Measurements from ENCODE around the gene NEAT1.

The NEAT1 gene

DNA sequence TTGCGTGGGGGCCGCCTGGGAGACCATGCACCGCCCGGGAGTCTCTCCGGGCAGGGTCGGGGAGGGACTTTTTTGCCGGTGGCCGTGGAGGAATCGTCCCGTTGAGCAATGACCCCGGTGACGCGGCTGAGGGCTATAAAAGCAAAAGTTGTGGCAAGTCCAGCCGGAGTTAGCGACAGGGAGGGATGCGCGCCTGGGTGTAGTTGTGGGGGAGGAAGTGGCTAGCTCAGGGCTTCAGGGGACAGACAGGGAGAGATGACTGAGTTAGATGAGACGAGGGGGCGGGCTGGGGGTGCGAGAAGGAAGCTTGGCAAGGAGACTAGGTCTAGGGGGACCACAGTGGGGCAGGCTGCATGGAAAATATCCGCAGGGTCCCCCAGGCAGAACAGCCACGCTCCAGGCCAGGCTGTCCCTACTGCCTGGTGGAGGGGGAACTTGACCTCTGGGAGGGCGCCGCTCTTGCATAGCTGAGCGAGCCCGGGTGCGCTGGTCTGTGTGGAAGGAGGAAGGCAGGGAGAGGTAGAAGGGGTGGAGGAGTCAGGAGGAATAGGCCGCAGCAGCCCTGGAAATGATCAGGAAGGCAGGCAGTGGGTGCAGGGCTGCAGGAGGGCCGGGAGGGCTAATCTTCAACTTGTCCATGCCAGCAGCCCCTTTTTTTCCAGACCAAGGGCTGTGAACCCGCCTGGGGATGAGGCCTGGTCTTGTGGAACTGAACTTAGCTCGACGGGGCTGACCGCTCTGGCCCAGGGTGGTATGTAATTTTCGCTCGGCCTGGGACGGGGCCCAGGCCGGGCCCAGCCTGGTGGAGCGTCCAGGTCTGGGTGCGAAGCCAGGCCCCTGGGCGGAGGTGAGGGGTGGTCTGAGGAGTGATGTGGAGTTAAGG, at the start of gene NEAT1:
TSS of gene NEAT1 (plus strand) at position 166 of the 883 bp plus-strand sequence.
- DNase-seq: peak; percentile 96

DNA sequence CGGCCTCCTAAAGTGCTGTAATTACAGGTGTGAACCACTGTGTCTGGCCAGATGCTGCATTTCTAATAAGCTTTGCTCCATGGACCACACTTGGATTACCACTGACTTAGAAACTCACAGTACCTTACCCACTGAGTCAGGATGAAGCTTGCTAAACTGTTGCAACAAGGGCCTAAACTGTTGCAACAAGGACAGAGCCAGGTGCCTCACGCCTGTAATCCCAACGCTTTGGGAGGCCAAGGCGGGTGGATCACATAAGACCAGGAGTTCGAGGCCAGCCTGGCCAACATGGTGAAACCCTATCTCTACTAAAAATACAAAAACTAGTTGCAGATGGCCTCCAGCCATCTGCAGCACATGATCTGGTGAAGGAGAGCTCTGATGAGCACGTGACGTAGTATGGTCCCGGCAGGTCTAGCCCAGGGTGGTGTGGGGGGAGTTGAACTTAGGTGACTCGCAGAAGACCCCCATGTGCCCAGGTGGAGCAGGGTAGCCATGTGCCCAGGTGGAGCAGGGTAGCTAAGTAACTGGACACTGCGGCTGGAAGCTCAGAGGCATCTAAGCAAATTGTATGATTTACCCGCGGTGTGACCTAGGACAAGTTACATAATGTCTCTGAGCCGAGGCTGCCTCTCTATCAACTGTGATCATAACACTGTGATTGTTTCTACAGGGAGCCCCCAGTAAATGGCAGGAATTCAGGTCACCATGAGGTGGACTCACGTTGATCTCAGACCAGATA, 48.6 kb upstream of the NEAT1 start:
- DNase-seq: no peak

DNA sequence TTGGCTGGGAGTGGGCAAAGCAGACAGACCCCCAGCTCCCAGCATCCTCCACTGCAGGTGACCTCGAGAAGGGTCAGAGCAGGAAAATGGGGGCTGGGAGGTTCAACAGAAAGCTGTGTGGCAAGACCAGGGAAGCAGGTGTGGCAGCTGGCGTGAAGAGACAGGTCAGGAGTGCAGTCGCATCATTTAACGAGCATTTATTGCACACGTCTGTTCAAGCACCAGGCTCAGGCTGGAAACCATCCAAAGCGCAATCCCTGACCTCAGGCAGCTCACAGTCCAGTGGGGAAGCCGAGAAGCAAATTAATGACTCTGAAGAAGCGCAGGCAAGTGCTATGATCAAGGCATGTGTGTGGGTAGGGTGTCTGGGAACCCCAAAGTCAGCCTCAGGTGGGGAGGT, 47.6 kb upstream of the NEAT1 start:
- DNase-seq: no peak

DNA sequence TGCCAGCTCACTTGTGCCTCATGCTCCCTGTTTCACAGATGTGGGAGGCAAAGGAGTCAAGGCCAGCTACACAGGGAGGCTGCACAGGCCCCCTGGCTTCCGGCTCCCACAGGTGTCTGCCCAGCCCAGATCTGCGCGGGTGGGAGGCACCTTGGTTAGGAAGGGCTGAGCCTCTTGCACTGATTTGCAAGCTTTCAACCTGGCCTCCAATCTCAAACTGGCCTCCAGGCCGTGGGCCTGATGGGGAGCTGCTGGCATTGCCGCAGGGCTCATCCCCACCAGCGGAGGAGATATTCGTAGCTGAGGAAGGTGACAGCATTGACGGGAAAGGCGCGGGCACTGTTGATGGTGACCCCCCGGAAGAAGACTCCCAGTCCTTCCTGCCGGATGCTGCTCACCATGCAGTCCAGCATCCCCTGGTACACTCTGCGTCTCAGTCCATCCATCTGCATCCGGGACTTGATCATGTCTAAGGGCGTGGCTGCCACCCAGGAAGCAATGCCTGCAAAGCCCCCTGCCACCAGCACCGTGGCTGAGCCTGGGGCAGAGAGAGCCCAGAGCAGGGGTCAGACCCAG, 46.4 kb upstream of the NEAT1 start:
- DNase-seq: no peak

DNA sequence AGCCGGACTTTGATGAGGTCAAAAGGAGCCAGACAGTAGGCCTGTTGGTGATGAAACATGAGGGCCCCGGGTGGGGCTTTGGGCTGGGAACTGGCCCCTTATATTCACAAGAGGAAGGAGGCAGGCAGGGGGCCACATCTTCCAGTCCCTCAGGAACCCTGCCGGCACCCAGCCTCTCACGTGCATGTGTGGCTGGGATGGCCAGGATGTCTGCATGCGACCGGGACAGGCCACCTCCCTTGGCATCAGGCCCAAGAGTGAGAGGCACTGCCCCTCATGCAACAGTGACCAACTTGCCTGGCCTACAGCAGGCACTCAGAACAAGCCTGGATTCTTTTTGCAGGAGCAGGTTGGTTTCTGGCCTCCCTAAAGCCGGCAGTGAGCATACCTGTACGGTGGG, 45.6 kb upstream of the NEAT1 start:
- no peak for DNase-seq

DNA sequence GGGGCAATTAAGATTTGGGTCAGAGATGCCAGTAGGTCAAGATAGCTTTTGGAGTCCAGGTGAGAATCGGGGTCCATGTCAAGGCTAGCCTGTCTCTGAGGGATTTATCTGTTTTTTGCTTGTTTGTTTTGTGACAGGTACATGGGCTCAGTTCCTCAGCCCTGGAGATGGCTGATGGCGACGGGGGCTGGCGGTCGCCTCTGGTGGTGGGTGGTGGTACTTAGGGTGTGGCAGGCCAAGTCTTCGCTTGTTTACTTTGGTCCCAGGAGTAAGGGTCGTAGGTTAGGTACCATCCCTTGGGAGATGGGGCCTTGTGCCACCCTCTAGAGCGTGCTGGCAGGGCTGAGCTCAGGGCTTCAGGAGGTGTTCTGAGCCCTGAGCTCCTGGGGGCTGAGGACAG, 44.8 kb upstream of the NEAT1 start:
- DNase-seq: no peak

DNA sequence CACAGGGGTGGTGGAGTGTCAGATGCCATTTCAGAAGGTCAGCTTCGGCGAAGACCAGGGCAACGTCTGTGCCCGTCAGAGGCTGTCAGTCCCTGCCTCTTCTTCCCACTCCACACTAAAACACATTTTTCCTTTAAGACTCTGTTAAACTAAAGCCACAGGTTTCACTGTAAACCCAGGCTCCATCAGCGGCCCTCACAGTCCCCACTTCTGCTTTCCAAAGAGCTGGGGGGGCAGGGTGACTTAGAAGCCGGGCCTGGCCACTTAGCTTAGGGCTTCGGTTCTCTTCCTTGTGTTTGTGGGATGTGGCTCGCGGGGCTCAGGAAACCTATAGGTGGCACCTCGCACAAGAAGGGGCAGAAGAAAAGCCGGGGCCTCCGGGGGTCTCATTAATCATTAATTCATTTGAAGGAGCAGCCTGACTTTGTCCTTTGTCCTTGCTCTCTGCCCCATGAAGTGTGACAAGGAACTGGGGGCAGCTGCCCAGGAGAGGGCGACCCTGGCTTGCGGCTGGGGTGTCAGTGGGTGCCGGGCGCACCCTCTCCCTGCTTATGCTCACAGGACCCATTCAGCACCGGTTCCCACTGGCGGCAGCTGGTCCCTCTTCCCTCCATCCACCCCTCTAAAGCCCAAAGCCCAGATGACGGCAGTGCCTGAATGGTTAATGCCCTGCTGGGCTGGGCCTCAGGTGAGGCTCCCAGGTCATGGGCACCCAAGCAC, 44.2 kb upstream of the NEAT1 start:
- no peak for DNase-seq

DNA sequence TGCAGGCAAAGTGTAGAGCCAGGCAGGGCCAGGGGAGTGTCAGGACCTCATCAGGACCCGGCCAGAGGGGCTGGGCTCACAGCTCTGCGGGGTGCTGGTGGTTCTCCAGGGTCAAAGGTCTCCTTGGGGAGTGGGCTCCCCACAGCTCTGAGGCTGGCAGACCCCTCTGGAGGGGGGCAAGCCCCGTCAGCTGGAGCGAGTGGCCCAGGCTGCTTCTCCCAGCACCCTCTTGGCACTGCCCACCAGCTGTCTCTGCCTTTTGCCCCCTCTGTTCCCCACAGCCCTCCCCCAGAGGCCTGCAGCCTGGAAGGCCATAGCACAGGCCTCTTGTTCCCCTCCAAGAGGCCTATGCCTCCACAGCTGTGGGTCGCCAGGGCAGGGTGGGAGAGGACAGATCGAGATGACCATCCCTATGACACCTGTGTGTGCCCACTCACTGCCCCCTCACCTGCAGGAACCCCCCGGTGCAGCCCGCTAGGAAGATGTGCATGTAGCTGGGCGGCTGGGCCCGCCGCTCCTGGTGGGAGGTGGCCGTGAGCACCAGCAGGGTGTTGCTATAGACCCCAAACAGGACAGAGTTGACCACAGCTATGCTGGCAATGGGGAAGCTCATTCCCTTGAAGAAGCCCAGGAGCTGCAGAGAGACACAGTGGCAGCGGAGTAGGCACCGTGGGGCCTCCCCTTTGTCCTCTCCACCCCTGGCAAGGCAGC, 43.5 kb upstream of the NEAT1 start:
- DNase-seq: no peak

DNA sequence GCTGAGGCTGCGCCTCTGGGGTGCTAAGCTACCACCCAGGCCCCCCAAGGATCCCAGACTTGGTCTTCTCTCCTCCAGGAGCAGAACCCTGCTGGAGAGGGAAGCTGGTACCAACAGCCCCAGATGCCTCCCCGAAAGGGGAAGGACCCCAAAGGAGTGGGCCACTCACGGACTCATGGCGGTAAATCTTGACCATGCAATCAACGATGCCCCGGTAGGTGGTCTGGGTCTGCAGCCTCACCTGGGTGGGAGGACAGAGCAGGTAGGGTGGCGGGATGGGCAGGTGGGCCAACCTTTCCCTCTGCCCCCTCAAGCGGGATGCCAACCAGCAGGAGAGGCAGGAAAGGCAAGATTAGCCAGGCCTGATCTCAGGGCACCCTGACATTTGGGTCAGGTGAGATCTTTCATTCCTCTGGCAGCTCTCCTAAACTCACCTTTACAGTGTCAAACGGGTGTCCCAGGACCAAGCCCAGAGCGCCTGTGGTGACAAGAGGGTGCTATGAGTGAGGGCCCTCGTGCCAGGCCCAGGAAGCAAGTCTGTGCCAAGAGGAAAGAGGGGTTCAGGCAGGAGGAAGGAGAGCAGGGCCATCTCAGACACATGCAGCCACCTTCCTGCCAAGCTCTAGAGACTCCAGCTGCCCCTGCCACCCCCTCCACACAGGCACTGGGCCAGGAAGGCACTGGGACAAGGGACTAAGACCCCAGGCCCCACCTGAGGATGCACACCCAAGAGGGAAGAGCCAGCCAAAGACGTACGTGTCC, 42.7 kb upstream of the NEAT1 start:
- DNase-seq: no peak

DNA sequence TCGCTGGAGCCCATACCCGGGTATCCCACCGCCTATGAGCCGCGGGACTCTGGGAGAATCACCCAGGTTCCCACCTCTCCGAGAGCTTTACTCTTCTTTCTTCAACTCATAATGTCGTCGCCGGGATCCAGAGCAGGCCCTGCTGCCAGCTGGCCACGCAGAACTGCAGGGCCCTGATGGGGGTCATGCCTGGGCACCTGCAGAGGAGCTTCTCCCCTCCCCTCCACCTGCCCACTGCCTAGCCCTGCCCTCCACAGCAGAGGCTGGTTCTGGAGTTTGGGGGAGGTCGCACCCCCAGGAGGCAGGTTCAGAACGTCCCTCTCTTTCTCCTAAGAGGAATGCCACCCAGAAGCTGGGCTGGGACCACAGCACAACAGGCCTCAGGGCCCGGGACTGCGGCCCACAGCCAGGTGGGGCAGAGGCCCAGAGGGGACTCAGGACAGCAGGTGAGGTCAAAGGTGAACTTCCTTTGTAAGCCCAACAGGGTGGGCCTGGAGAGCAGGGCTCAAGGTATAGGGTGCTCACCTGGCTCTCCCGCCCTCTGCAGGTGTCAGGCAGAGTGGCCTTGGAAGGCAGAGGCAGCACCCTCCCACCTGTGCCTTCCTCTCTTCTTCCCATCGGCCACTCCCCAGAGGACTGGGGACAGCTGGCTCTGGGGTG, 42.0 kb upstream of the NEAT1 start:
- DNase-seq: no peak

DNA sequence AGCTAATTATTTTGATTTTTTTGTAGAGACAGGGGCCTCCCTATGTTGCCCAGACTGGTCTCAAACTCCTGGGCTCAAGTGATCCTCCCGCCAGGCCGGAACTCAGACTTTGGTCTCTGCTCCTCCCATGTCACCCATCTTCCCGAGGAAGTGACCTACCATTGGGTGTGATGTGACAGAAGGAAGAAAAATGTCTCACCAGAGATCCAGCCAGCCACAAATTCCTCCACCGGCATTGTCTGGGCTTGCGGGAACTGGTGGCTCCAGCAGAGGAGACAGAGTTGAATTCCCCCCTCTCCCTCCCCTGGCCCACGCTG, 40.9 kb upstream of the NEAT1 start:
- no peak for DNase-seq

DNA sequence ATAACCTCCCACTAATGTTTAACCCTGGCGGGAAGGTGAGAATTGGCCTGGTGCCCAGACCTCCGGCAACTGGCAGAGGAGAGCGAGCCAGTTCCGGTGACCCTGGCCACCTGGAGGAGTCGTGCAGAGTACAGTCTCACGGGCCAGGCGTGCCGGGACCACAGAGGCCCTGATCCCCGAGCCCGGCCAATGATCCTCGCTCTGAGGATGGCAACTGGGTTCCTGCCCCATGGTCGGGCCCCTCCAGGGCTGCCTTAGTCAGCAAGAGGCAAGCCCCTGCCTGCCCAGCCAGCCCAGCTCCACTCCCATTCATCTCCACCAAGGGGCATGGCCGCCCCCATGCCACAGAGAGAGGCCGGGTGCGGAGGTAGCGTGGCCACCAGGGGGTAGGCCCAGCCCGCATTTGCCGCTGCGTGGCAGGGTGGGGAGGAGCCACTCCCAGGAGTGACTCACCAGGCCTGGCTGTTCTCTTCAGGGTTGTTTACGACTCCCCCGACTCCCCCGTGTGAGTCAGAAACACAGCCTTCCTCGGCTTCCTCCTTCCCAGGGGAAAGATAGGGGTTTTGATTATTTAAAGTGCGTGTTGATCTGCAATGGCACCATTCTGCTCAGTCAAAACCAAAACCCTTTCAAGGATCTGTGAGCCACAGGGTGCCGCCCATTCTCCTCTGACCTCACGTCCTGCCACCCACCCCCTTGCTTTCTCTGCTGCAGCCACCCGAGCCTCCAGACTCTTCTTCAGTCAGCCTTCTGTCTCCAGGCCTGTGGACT, 40.4 kb upstream of the NEAT1 start, which contains the start of gene SLC25A45:
TSS of gene SLC25A45 (minus strand) at position 614 of the 771 bp plus-strand sequence. CDS start 695 bp downstream, outside the sequence.
- DNase-seq: peak; percentile 97

DNA sequence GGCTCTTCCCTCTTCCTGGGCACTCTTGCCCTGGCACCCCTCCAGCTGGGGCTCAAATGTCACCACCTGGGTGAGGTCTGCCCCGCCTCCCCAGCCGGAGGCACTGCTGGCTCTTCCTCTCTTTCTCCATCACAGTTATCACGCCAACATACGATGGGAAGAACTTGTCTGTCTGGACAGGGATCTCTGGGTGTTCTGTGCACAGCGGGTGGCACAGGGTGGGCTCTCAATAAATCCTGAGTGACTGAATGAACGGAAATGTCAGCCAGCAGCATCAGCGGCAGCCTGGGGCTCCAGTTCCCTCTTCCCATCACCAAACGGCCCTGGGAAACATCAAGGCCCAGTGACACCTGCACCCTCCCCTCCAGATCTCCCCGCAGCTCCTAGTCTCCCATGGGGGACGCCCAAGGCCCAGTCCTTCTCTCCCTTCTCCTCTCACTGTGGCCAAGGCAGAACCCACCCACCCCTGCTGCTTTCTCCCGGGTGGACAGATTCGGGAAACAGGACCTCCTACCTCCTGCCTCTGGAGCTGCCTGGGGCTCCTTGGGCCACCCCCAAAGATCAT, 39.7 kb upstream of the NEAT1 start:
- DNase-seq: no peak

DNA sequence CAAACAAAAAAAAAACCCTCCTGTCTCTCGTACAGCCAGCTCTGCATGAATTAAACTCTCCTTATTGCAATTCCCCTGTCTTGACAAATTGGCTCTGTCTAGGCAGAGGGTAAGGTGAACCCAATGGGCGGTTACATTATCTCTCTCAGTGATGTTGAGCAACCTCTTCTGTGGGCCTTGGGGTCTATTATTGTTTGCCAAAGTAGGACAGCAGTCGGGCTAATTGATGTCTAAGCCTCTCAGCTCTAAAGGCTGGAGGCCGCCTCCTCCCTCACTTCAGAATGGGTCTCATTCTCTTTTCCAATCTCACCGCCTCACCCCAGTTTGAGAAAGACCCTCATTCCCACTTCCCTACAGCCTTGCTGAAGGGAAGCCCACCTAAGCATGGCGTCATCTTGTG, 38.8 kb upstream of the NEAT1 start:
- no peak for DNase-seq

DNA sequence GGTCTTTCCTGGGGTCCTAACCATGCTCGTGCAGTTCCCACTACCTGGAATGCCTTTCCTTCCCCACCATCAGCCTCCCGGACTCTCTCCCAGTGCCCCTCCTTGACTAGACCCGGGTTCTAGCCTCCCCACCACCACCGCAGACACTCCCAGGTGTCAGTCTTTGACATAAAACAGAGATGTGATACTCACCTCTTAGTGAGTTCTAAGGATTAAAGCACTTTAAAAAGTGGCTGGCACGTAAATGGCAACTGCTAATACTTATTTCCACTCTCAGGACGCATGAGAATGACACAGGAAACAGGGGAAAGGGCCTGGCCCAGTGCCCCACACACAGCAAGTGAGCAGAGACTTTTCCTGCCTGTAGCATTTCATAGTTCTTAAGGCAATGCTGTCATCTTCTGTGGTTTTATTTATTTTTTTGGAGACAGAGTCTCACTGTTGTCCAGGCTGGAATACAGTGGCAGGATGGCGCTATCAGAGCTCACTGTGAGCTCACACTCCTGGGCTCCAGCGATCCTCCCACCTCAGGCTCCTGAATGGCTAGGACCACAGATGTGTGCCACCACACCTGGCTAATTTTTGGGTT, 38.2 kb upstream of the NEAT1 start:
- no peak for DNase-seq

DNA sequence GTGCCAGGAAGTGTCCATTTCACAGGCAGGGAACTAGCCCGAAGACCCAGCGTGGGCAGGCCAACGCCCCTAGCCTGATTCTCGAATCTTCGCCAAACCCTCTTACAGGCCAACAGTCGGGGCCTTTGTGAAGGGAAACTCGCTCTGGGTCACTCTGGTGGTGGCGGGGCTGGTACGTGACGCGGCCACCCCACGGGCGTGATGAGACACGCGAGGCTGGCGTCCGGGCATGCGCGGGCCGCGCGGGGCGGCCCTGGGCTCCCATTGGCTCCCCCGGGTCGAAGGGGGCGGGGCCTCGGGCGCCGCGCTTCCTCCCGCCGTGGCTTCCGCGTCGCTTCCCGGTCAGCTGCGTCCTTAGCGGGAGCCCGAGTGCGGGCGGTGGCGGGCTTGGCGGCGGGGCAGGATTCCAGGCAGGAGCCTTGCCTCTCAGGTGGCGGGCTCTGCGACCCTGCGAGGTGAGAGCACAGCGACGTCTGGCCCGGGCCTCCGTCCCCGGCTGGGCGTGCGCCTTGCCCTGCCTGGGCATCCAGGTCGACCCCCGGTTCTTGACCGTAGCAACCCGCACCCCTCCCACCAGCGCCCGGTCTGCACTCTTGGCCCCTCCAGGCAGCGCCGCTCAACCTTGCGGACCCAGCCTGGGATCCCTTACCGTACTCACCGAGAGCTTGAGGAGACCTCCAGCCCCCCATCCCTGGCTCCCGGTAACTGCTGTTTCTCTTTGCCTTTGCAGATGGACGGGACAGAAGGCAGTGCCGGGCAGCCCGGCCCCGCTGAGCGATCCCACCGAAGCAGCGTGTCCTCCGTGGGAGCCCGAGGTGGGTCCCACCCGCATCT, 36.1 kb upstream of the NEAT1 start, which contains the start of gene FRMD8:
TSS of gene FRMD8 (plus strand) at position 331 of the 834 bp plus-strand sequence. CDS start at position 731, 400 bp downstream.
- DNase-seq: peak; percentile 96

DNA sequence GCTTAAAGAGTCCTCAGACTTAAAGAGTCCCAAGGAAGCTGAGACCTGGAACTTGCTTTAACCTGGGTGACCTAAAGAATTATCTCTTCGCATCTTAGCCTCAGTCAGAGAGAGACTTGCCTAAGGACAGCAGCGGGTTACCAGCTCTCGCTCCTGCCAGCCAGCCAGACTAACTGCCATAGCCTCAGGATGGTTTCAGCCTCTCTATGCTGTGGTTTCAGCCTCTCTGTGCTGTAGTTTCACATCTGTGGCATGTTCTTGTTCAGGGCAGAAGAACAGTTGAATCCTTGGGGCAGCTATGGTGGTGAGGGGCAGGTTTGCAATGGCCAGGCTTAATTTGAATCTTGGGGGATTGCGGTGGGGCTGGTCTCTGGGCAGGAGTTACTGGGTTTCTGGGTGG, 33.9 kb upstream of the NEAT1 start:
- DNase-seq: no peak

DNA sequence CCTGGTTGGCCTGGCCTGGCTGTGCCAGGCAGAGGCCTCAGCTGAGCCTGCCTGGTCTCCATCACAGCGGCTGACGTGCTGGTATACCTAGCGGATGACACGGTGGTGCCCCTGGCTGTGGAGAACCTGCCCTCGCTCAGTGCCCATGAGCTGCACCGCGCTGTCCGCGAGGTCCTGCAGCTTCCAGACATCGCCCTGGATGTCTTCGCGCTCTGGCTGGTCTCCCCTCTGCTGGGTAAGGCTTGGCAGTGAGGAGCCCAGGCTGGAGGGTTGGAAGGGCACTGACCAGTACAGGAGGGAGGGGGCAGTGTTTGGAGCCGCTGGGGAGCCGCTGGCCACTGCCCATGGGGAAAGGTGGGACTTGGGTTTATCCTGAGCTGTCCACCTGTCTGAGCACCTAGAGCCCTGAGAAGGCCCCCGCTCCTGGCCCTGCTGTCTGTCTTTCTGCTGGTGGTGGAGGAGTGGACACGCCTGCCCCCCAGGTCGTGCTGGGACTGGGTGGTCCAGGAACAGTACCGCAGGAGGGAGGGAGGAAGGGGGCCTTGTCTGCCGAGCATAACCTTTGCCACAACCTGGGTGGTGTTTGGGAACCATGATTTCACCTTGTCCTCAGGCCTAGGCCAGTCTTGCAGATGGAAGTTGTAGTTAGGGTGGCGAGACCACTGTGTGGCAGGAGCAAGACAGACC, 33.2 kb upstream of the NEAT1 start:
- no peak for DNase-seq

All from activated effector memory CD4-positive, alpha-beta T cell treated with anti-CD3 and anti-CD28 coated beads, Interleukin-2, amount 50 U/mL, for 16 hours (primary cell).